Suppressor macrophage treated with lipopolysaccharide for 1 hour (primary cell): Measurements from ENCODE around the gene ESM1.
"Not testable (repeated sequence)": the region's sequence is repeated elsewhere in the genome, so short reads cannot be mapped to it uniquely, and the experiment has no call there.

Experiments used
- DNase-seq, 3 donors: peaks; one replicate each; pipeline ENCODE4 v3.0.0-alpha.2; 2020 to 2022

ESM1 gene

GRCh38 chr5:54985301-54986268 is at the start of gene ESM1:
TSS of gene ESM1 (minus strand) at chr5:54985593. CDS start at chr5:54985517, 76 bp downstream.
- DNase-seq, result peak in 1 of 3 donors; percentile 6

- DNase-seq, result no peak
These were observed 48.2 kb upstream of the ESM1 start for GRCh38 chr5:55033568-55033967.

- no peak for DNase-seq
These were observed 46.1 kb upstream of the ESM1 start for GRCh38 chr5:55031492-55031891.

- DNase-seq, result no peak
These were observed 45.4 kb upstream of the ESM1 start for GRCh38 chr5:55030676-55031369.

GRCh38 chr5:55030220-55030619 is 44.8 kb upstream of the ESM1 start:
- DNase-seq, result no peak

GRCh38 chr5:55027595-55027994 is 42.2 kb upstream of the ESM1 start:
- DNase-seq, result peak in 2 of 3 donors; percentile 9 to 15

- no peak for DNase-seq
These were observed 37.1 kb upstream of the ESM1 start for GRCh38 chr5:55022450-55022849.

- DNase-seq, result no peak
These were observed 36.4 kb upstream of the ESM1 start for GRCh38 chr5:55021821-55022220.

GRCh38 chr5:55021410-55021809 is 36.0 kb upstream of the ESM1 start:
- DNase-seq, result no peak

- not testable (repeated sequence) for DNase-seq
These were observed 24.8 kb upstream of the ESM1 start for GRCh38 chr5:55010149-55010548.

GRCh38 chr5:55004729-55005128 is 19.3 kb upstream of the ESM1 start:
- no peak for DNase-seq

GRCh38 chr5:55003432-55004065 is 18.2 kb upstream of the ESM1 start:
- no peak for DNase-seq

GRCh38 chr5:55002166-55002565 is 16.8 kb upstream of the ESM1 start:
- DNase-seq, result not testable (repeated sequence)

- no peak for DNase-seq
These were observed 11.7 kb upstream of the ESM1 start for GRCh38 chr5:54997081-54997480.

- DNase-seq, result no peak
These were observed 11.1 kb upstream of the ESM1 start for GRCh38 chr5:54996466-54996865.

- DNase-seq, result no peak
These were observed 9.8 kb upstream of the ESM1 start for GRCh38 chr5:54995168-54995567.

- no peak for DNase-seq
These were observed 9.2 kb upstream of the ESM1 start for GRCh38 chr5:54994628-54995027.

GRCh38 chr5:54993318-54993717 is 7.9 kb upstream of the ESM1 start:
- DNase-seq, result no peak

- DNase-seq, result no peak
These were observed 6.0 kb upstream of the ESM1 start for GRCh38 chr5:54991416-54991815.

GRCh38 chr5:54990841-54991258 is 5.5 kb upstream of the ESM1 start:
- DNase-seq, result no peak

GRCh38 chr5:54988817-54989216 is 3.4 kb upstream of the ESM1 start:
- DNase-seq, result no peak

GRCh38 chr5:54988218-54988617 is 2.8 kb upstream of the ESM1 start:
- DNase-seq, result no peak

- DNase-seq, result no peak
These were observed 869 bp upstream of the ESM1 start for GRCh38 chr5:54986269-54986654.

- DNase-seq, result no peak
These were observed 3.5 kb downstream of the ESM1 start for GRCh38 chr5:54981928-54982327.
